ENCODE measurements around the gene KNDC1. TPM values are rescaled to one million over a fixed set of nuclear protein-coding genes. Genes with fewer than 3 reads are reported as not detected.

Gene KNDC1
- polyA plus RNA-seq, 1 donor from 2014 or later = 4.3 TPM

Other genes with a start within 250 kb of the KNDC1 start
- gene CFAP46, start 217.6 kb upstream of the KNDC1 start, polyA plus RNA-seq = 2.6 and 3.5 TPM in 2 replicates
- 2.2 and 4.5 TPM in 2 replicates for gene ADGRA1, start 72.3 kb upstream of the KNDC1 start, polyA plus RNA-seq
- gene UTF1, start 70.0 kb downstream of the KNDC1 start, polyA plus RNA-seq = not detected in 2 replicates
- not detected in 2 replicates for gene VENTX, start 77.6 kb downstream of the KNDC1 start, polyA plus RNA-seq
- gene ADAM8, start 116.6 kb downstream of the KNDC1 start, polyA plus RNA-seq = 6.4 and 7.2 TPM in 2 replicates
- 34.5 and 63.1 TPM in 2 replicates for gene TUBGCP2, start 148.7 kb downstream of the KNDC1 start, polyA plus RNA-seq
- 16.8 and 17.6 TPM in 2 replicates for gene ZNF511, start 148.7 kb downstream of the KNDC1 start, polyA plus RNA-seq
- 3.7 and 6.8 TPM in 2 replicates for gene CALY, start 176.7 kb downstream of the KNDC1 start, polyA plus RNA-seq
- not detected in 2 replicates for gene PRAP1, start 187.2 kb downstream of the KNDC1 start, polyA plus RNA-seq
- not detected in 2 replicates for gene FUOM, start 197.8 kb downstream of the KNDC1 start, polyA plus RNA-seq
- gene ECHS1, start 213.1 kb downstream of the KNDC1 start, polyA plus RNA-seq = 122 and 127 TPM in 2 replicates
- 2.2 and 3.0 TPM in 2 replicates for gene PAOX, start 219.0 kb downstream of the KNDC1 start, polyA plus RNA-seq
- 49.7 and 52.3 TPM in 2 replicates for gene MTG1, start 233.9 kb downstream of the KNDC1 start, polyA plus RNA-seq